GM12874 (cell line): Measurements from ENCODE around the gene CDHR4.

ENCODE experiments used
- TF ChIP-seq, protein P1 (sequence below): IDR thresholded peaks from 2 replicates; pipeline ENCODE4 v1.5.1; 2011; ENCODE audit warnings: low read depth, mild to moderate bottlenecking, control low read depth, low read length, moderate library complexity; ENCODE audit not compliant: insufficient read depth

CDHR4 gene

GRCh38 chr3:49799105-49799504 is 568 bp downstream of the CDHR4 start:
- TF ChIP-seq, protein P1, sequence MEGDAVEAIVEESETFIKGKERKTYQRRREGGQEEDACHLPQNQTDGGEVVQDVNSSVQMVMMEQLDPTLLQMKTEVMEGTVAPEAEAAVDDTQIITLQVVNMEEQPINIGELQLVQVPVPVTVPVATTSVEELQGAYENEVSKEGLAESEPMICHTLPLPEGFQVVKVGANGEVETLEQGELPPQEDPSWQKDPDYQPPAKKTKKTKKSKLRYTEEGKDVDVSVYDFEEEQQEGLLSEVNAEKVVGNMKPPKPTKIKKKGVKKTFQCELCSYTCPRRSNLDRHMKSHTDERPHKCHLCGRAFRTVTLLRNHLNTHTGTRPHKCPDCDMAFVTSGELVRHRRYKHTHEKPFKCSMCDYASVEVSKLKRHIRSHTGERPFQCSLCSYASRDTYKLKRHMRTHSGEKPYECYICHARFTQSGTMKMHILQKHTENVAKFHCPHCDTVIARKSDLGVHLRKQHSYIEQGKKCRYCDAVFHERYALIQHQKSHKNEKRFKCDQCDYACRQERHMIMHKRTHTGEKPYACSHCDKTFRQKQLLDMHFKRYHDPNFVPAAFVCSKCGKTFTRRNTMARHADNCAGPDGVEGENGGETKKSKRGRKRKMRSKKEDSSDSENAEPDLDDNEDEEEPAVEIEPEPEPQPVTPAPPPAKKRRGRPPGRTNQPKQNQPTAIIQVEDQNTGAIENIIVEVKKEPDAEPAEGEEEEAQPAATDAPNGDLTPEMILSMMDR: no peak

DNA sequence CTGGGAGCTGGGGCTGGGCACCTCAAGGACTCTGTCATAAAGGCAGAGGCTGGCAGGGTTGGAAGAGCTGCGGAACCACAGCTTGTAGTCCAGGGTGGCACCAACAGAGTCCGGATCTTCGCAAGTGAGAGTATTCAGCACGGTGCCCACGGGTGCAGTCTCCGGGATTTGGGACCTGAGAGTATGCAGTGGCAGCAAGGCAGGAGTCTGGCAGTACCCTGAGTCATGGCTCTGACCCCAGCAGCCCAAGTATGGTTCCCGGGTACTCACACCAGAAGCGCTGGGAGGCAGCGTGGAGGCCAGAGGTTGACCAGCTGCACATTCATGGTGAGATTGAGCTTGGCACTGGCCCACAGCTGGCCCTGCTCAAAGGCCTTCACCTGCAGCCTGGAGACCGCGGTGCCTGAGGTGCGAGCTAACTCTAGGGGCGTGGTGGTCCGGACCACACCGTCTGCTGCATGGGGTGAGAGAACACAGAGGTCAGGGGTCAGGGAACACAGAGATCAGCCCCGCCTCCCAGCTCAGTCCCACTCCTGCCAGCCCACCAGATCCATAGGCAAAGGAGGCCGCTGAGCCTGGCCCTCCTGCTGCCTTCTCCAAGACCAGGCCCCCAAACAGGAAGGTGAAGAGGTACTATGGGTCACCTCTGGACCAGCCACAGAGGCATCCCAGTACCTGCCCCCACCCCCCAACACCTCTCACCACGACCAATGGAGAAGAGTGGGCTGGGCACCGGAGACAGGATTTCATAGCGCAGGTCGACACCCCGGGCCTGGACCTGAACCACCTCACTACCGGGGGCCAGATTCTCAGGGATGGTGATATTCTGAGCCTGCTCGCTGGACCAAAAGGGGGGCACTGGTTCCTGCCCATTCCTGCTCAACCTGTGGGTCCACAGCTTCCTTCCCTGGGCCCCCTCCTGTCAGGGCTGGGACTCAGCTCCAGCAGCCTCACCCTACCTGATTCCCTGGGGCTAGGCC is 4.5 kb downstream of the CDHR4 start:
- TF ChIP-seq, protein P1: no peak

GRCh38 chr3:49794431-49794830 is 5.2 kb downstream of the CDHR4 start:
- TF ChIP-seq, protein P1: no peak

DNA sequence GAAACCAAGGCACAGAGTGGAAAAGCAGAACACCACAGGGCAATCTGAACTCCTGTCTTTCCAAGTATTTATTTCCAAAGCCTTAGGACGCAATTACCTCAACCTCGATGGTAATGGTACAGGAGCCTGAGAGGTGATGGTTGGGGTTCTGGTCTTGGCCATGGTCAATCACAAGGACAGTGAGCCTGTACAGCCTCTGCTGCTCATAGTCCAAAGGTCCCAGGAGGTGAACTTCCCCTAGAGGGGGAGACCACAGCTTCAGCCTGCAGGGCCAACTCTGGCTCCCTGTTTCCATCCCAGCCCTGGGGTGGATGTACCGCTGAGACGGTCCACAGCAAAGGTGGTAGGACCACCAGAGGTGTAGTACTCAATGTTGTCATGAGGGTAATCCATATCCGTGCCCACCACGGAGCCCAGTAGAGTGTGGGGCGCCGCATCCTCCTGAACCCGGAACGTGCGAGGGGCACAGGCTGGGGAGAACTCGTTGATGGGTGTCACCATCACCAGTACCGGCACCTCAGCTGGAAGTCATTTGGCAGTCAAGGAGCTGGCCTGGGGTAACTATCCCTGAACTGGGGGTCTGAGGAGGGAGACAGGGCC is 6.1 kb downstream of the CDHR4 start:
- TF ChIP-seq, protein P1: no peak

GRCh38 chr3:49792371-49793150 is 7.1 kb downstream of the CDHR4 start:
- TF ChIP-seq, protein P1: no peak

DNA sequence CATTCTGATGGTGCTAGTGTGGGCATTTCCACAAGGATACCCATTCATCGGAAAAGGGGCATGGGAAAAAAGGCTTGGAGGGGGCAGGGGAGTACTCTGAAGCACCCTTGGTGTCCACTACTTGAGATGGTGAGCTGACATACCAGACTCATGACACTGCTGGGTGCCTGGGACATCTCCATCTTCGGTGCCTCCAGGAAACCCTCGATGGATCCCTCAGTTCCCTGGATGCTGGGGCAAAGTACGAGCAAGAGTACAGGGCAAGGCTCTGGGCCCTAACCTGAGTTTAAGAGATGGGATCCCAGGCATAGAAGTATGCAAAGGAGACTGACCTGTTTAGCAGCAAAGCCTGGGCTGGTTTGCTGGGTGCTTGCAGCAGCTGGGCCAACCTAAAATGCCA is 8.1 kb downstream of the CDHR4 start:
- TF ChIP-seq, protein P1: no peak

GRCh38 chr3:49790626-49791411 is 8.9 kb downstream of the CDHR4 start:
- TF ChIP-seq, protein P1: no peak
